Kidney (tissue), 14 donors: ENCODE measurements around the gene FAM114A2. TPM values are rescaled to one million over a fixed set of nuclear protein-coding genes. Genes with fewer than 3 reads are reported as not detected.

Experiments
- DNase-seq, 5 donors: peaks; one replicate each; pipeline ENCODE4 v3.0.0-alpha.2; 2013 to 2020
- FAIRE-seq: peaks from 2 replicates; lab custom pipeline; 2012; peaks lifted over from hg19 to GRCh38; lab: Jason Lieb, UNC
- H3K27ac ChIP-seq, 2 donors: one replicate each; pipeline ENCODE4 v1.7.0; 2013; ENCODE audit warnings: low read depth in 2 of 2, low read length in 2 of 2, inconsistent platforms in 1 of 2
- H3K27me3 ChIP-seq: one replicate; pipeline ENCODE4 v1.7.1; 2013; ENCODE audit warnings: low read length, inconsistent platforms; ENCODE audit not compliant: control insufficient read depth, insufficient read depth
- H3K36me3 ChIP-seq, 3 donors: one replicate each; pipeline versions ENCODE4 v1.7.0 to v1.7.1; 2013; ENCODE audit warnings: low read length in 3 of 3, control low read depth in 1 of 3, inconsistent platforms in 1 of 3; ENCODE audit not compliant: insufficient read depth in 3 of 3, control insufficient read depth in 2 of 3
- H3K4me1 ChIP-seq, 3 donors: one replicate each; pipeline versions ENCODE4 v1.7.0 to v1.7.1; 2013; ENCODE audit warnings: low read length in 3 of 3, inconsistent platforms in 1 of 3, low read depth in 1 of 3; ENCODE audit not compliant: control insufficient read depth in 2 of 3, insufficient read depth in 2 of 3
- H3K4me3 ChIP-seq, 3 donors: one replicate each; pipeline versions ENCODE4 v1.7.0 to v1.8.1; 2013; ENCODE audit warnings: low read length in 3 of 3, control low read depth in 1 of 3, inconsistent platforms in 1 of 3
- H3K9ac ChIP-seq, 3 donors: one replicate each; pipeline versions ENCODE4 v1.7.0 to v1.7.1; 2013; ENCODE audit warnings: low read length in 3 of 3, control low read depth in 1 of 3, inconsistent platforms in 1 of 3
- H3K9me3 ChIP-seq, 3 donors: one replicate each; pipeline versions ENCODE4 v1.7.0 to v1.7.1; 2013; ENCODE audit warnings: low read length in 3 of 3, control low read depth in 1 of 3, inconsistent platforms in 1 of 3; ENCODE audit not compliant: control insufficient read depth in 2 of 3, insufficient read depth in 1 of 3
- CTCF ChIP-seq: IDR thresholded peaks from 3 replicates; pipeline ENCODE4 v1.5.1; 2012; ENCODE audit warnings: mild to moderate bottlenecking, moderate library complexity, borderline replicate concordance; ENCODE audit not compliant: insufficient read depth; ENCODE audit errors: extremely low read depth
- intact Hi-C: fragments of 100-400 bp; cut with DNase I; formaldehyde crosslinking; loops from one replicate; pipeline ENCODE4 v1.11.1; 2022
- polyA plus RNA-seq: library from polyadenylated mRNA; stranded (reverse); fragments of 350-450 nt; fragmentation: Illumina TruSeq; extraction: RNeasy Lipid Tissue Mini Kit (QIAGEN cat#74804); gene quantifications from one replicate; pipeline ENCODE4 v1.2.3, GENCODE V29; 2014; ENCODE audit warnings: low read depth, low replicate concordance; ENCODE audit not compliant: insufficient read depth
- total RNA-seq: library from RNA; stranded (reverse); fragmentation: NEBNext Ultra II Directional; extraction: Animal tissue kit (Norgen Biotek cat#: 25700); gene quantifications from one replicate; pipeline ENCODE4 v1.2.1, GENCODE V29; 2021
- donor health status: control.
- donor health status: control.
- donor health status: control.
- donor health status: control.
- donor health status: control.
- donor health status: DM: yes; HTN: yes; CAD: no.
- donor health status: Normal renal cell carcinoma (clear cell type).

FAM114A2 gene
- total and polyA plus RNA-seq, 2 donors from 2014 or later = 12.9 to 36.2 TPM

- TF ChIP-seq CTCF = no peak
- no peak for DNase-seq
- H3K27me3 ChIP-seq = no peaks in the 10 kb centered on the region
- H3K9me3 ChIP-seq = no peaks in the 10 kb centered on the region
- no peak overlapping the region for H3K4me3 ChIP-seq
- no peaks in the 10 kb centered on the region for H3K4me1 ChIP-seq
- intact Hi-C loops = no loop called here
- FAIRE-seq = no peak
- no peak overlapping the region for H3K27ac ChIP-seq
- no peak overlapping the region for H3K9ac ChIP-seq
- no peaks in the 10 kb centered on the region for H3K36me3 ChIP-seq
These were observed 56.7 kb downstream of the FAM114A2 start for GRCh38 chr5:153981905-153982605.

GRCh38 chr5:153979028-153979783, 59.5 kb downstream of the FAM114A2 start:
- FAIRE-seq = no peak
- no peak for DNase-seq
- Histone ChIP-seq H3K9ac (no peak overlapping the region), H3K27ac (no peak overlapping the region), H3K36me3 (no peaks in the 10 kb centered on the region), H3K4me1 (no peaks in the 10 kb centered on the region), H3K27me3 (no peaks in the 10 kb centered on the region), H3K4me3 (no peak overlapping the region), H3K9me3 (no peaks in the 10 kb centered on the region)
- intact Hi-C loops = no loop called here
- TF ChIP-seq CTCF = no peak

- no peaks in the 10 kb centered on the region for H3K27me3 ChIP-seq
- H3K27ac ChIP-seq = no peak overlapping the region
- intact Hi-C loops = no loop called here
- H3K36me3 ChIP-seq = no peaks in the 10 kb centered on the region
- H3K9ac ChIP-seq = no peak overlapping the region
- DNase-seq (no peak), FAIRE-seq (no peak)
- no peaks in the 10 kb centered on the region for H3K4me1 ChIP-seq
- H3K4me3 ChIP-seq = no peak overlapping the region
- no peak for TF ChIP-seq CTCF
- no peaks in the 10 kb centered on the region for H3K9me3 ChIP-seq
These were observed 63.9 kb downstream of the FAM114A2 start for GRCh38 chr5:153974813-153975163.
